HG03575 (cell line): Measurements from ENCODE around the gene ILDR1.
"Not testable (repeated sequence)": the region's sequence is repeated elsewhere in the genome, so short reads cannot be mapped to it uniquely, and the experiment has no call there.

Experiments used
- ATAC-seq: cut with Tn5 transposase; IDR thresholded peaks from one replicate; pipeline ENCODE4 v1.9.1; 2021; ENCODE audit not compliant: unreplicated experiment, insufficient number of reproducible peaks, low FRiP score; ENCODE audit errors: extremely low read depth

The ILDR1 gene

GRCh38 chr3:122021811-122022401 lies at the start of gene ILDR1:
ILDR1 (minus strand) TSS chr3:122022247; CDS start chr3:122022077, 170 bp downstream.
- ATAC-seq: no peak

DNA sequence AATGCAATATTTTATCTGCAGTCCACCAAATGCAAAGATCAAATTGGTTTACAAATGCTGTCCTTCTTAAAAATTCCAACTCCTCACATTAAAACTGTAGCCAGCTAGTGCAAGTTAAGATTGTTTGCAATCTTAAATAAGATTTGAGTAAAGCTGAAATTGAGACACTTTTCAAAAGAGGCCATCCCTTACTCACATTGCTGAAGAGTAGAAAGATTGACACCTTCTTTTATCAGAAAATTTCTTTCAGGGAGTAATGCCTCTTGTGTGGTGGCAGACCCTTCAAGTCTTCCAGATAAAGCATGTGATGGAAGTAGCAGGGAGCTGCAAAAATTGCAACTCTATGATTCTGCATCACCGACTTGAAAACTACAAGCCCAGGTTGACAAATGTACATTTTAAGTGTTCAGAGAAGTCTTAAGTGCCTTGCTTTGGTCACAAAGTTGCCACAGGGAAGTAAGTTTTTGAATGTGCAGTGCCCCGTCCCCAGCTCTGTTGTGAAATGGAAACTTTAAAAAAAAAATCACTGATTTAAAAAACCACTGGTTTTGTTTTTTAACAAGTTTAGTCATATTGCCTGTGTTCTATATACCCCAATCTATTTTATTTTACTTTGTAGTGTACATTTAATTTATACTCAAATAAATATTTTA lies 45.7 kb upstream of the ILDR1 start:
- ATAC-seq: no peak

- ATAC-seq: no peak
Measured at GRCh38 chr3:122067214-122067550, 45.1 kb upstream of the ILDR1 start.

GRCh38 chr3:122066331-122067213 lies 44.5 kb upstream of the ILDR1 start:
- ATAC-seq: no peak

DNA sequence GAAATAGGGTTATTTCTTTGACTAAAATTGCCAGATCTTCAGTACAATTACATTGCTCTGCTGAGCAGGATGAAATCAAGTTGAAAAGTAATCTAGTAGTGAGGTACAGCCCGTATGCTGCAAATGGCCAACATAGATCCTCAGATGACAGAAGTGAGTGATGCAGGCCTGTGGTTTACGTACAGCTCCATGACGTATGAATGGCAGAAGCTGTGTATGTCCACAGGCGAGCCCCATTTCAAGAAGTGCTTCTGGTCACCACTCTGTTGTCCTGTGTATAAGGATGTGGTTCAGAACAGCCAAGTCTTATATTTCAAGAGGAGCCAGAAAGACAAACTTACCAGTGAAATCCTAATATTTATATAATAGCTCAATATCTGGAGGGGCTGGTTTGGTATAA lies 42.3 kb upstream of the ILDR1 start:
- ATAC-seq: no peak

- ATAC-seq: no peak
Measured at GRCh38 chr3:122063908-122064307, 41.9 kb upstream of the ILDR1 start.

DNA sequence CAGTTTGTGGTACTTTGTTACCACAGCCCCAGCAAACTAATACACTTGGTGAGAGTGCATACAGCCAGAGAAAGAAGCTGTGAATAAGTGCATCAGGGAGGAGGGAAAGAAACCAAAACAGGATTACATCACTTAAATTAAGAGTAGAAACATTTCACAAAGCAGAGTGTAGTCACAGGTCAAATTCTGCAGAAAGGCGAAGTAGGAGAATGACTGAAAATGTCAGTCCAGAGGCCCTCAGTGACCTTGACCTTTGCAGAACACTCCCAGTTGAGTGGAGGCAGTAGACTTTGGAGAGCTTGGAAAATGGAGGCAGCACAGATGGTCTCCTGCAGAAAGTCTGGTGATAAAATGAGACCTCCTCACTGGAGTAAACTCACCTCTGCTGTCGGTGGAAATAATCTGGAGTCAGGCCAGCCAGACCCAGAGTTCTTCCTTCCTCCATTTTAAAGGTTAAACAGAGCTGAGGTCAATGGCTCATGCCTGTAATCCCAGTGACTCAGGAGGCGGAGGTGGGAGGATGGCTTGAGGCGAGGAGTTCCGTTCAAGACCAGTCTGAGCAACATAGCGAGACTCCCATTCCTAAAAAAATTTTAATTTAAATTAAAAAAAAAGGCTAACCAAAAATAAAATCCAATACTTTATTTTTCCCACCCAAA lies 38.1 kb upstream of the ILDR1 start:
- no peak for ATAC-seq

- ATAC-seq: no peak
Measured at GRCh38 chr3:122058294-122058693, 36.2 kb upstream of the ILDR1 start.

DNA sequence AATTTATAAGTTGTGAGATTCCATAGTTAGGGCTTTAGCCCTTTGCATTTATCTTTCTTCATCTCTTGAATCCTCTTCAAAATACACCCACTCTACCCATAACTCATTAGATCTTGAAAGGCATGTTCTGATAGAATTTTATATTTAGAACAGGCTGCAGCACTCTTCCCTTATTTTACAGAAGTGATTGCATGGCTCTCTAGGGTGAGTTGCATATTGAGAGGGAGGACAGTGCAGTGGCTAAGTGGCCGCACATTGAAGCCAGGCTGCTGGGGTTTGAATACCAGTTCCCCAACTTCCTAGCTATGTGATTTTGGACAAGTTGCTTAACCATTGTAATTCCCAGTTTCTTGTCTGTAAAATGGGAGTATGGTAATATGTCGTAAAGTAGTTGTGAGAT lies 35.6 kb upstream of the ILDR1 start:
- no peak for ATAC-seq

GRCh38 chr3:122055215-122055614 lies 33.2 kb upstream of the ILDR1 start, which contains the start of gene CD86:
CD86 (plus strand) TSS chr3:122055362; CDS start chr3:122055490, 128 bp downstream.
- peak; percentile 77 for ATAC-seq

- ATAC-seq: no peak
Measured at GRCh38 chr3:122052968-122053367, 30.9 kb upstream of the ILDR1 start.

- ATAC-seq: not testable (repeated sequence)
Measured at GRCh38 chr3:122047773-122048172, 25.7 kb upstream of the ILDR1 start.

DNA sequence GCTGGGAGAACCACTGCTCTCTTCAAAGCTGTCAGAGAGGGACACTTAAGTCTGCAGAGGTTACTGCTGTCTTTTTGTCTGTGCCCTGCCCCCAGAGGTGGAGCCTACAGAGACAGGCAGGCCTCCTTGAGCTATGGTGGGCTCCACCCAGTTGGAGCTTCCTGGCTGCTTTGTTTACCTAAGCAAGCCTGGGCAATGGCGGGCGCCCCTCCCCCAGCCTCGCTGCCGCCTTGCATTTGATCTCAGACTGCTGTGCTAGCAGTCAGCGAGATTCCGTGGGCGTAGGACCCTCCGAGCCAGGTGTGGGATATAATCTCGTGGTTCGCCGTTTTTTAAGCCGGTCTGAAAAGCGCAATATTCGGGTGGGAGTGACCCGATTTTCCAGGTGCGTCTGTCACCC lies 25.2 kb upstream of the ILDR1 start:
- ATAC-seq: not testable (repeated sequence)

DNA sequence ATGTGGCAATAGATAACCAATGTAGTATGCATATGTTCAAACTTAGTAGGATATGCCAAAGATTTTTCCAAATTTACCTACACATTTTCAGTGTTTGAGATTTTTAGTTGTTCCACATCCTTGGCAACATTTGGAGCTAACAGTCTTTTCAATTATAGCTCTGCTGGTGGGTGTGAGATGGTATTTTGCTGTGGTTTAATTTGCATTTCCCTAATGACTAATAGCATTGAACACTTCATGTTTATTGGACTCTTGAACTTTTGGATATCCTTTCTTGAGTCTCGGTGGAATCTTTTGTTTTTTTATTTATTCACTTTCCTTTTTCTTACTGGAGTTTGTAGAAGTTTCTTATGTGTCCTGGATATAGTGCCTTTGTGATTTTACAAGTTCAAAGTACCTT lies 11.0 kb upstream of the ILDR1 start:
- no peak for ATAC-seq

DNA sequence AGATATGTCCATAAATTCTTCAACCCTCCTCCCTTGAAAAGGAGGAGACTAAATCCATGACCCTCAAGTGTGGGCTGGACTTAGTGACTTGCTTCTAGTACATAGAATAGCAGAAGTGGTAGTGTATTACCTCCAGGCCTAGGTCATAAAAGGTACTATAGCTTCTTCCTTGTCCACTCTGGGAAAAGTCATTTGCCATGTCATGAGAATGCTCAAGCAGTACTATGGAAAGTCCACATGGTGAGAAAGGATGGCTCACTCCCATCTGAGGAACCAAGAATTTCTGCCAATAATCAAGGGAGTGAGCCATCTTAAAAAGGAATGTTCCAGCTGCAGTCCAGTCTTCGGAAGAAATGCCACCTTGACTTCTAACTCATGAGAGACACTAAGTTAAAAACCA lies 10.5 kb upstream of the ILDR1 start:
- no peak for ATAC-seq

DNA sequence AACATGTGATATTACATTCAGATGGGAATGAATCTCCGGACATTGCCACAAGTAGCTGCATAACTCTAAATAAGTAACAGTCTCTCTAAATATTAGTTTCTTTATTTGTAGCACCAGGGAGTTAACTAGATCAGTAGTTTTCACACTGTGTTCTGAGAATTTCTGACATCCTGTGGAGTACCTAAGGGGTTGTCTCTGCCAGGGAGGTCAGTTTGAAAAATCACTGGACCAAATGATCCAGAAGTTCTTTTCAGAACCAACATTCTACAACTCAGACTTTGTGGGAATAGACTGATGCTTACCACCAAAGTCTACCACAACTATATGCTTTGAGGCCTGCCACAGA lies 9.0 kb upstream of the ILDR1 start:
- no peak for ATAC-seq

- ATAC-seq: peak; percentile 36
Measured at GRCh38 chr3:122030381-122031122, 8.5 kb upstream of the ILDR1 start.

DNA sequence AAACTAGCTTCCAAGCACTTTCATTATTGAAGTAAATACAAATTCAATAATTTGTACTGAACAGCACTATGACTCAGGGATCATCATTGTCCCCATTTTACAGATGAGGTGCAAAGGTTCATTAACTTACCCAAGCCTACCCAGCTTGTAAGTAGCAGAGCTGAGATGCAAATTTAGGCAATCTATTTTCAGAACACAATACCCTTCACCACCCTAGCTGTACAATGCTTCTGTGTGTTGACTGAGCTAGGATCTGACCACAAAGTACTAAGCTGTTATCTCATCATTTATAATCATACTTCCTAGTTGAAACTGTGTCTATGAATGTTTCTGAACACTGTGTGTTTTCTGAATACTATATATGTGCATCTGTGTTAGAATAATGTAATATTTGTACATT lies 3.2 kb upstream of the ILDR1 start:
- ATAC-seq: peak; percentile 74

DNA sequence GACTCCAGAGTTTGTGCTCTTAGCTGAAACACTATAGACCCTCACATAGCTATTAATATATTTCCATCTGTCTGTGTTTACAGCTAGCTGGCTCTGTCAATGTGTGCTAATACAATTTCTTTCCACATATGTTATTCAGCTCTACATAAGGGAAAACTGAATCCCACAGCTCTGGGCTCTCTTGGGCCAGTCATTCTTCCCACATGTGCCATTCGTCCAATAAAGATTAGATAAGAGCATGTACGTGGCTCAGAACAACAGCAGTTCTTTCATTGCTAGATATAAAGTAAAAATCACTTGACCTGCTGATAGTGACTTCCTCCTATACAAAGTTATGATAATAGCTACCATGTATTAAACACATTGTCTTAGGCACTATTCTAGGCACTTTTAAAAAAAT lies 2.8 kb upstream of the ILDR1 start:
- ATAC-seq: no peak
